Measurements from ENCODE around the gene SOST. TPM values are rescaled to one million over a fixed set of nuclear protein-coding genes. Genes with fewer than 3 reads are reported as not detected.

The SOST gene
- polyA plus RNA-seq, 2 of the 4 experiments (the other 2 are of a cell fraction) = 0.03 to 0.05 TPM

- Histone ChIP-seq H3K27ac (no peak overlapping the region), H3K4me2 (no peak overlapping the region), H3K9me3 (no peaks in the 10 kb centered on the region), H3K4me3 (no peak overlapping the region), H3K4me1 (peaks cover 13% of the 10 kb centered on the region)
- FAIRE-seq (no peak), DNase-seq (ENCODE audit: low read depth in 1 of 2, low spot score in 1 of 2) (no peak), ATAC-seq (no peak)
- POLR2A ChIA-PET = no interaction called here
- WGBS (ENCODE audit: missing lambda C conversion rate) = 78% methylated on average over 2 of the region's 2 CpGs
- no peak for TF ChIP-seq FOSL2 (IDR thresholded peaks at IDR 0.05)
- no peak for TF ChIP-seq FOSL2 (CRISPR knock-in tag; IDR thresholded peaks at IDR 0.05)
- TF ChIP-seq CBX2 (IDR thresholded peaks at IDR 0.05; ENCODE audit: borderline replicate concordance, low read depth) = no peak
- no peak for TF ChIP-seq CBX8 (IDR thresholded peaks at IDR 0.05)
- TF ChIP-seq MYC (IDR thresholded peaks at IDR 0.05; ENCODE audit: borderline replicate concordance, low read length) = no peak
- TF ChIP-seq ELK1 (IDR thresholded peaks at IDR 0.05; ENCODE audit: low read depth, low read length) = no peak
- TF ChIP-seq CHD2 (IDR thresholded peaks at IDR 0.05; ENCODE audit: low read length, partially characterized antibody) = no peak
- TF ChIP-seq ZC3H11A (IDR thresholded peaks at IDR 0.05) = no peak
- no peak for TF ChIP-seq JUNB (IDR thresholded peaks at IDR 0.05)
- TF ChIP-seq TFCP2L1 (CRISPR knock-in tag; IDR thresholded peaks at IDR 0.05) = no peak
- no peak for TF ChIP-seq HOXB5 (CRISPR knock-in tag; IDR thresholded peaks at IDR 0.05)
- TF ChIP-seq RNF2 (IDR thresholded peaks at IDR 0.05; ENCODE audit: borderline replicate concordance, low read depth) = no peak
- no peak for TF ChIP-seq KDM5A (IDR thresholded peaks at IDR 0.05)
- no peak for TF ChIP-seq FOSB (CRISPR knock-in tag; IDR thresholded peaks at IDR 0.05)
- TF ChIP-seq TP53 (CRISPR knock-in tag; IDR thresholded peaks at IDR 0.05) = no peak
- TF ChIP-seq ATOH8 (CRISPR knock-in tag; IDR thresholded peaks at IDR 0.05; ENCODE audit: low read depth) = no peak
- TF ChIP-seq POLR2AphosphoS2 (conservative IDR thresholded peaks at IDR 0.05; ENCODE audit: low read length) = no peak
- no peak for TF ChIP-seq EP300 (IDR thresholded peaks at IDR 0.05)
- no peak for TF ChIP-seq KDM1A (IDR thresholded peaks at IDR 0.05; ENCODE audit: low read depth)
- no peak for TF ChIP-seq EHMT2 (IDR thresholded peaks at IDR 0.05; ENCODE audit: low read depth)
- no peak for TF ChIP-seq JUN (IDR thresholded peaks at IDR 0.05)
- CTCF ChIA-PET = interaction anchor here (1.4 to 18.8 kb wide), 4 partner anchors 11 to 161 kb away, joined by 4 to 288 read pairs (median 17); partner anchors contain the start of gene SOST
Measured at GRCh38 chr17:43737722-43738121, 20.9 kb downstream of the SOST start.

- no peak for FAIRE-seq
- no peaks in the 10 kb centered on the region for H3K9me3 ChIP-seq
- no peak for ATAC-seq
- no peak overlapping the region for H3K27ac ChIP-seq
- CTCF ChIA-PET = interaction anchor here (1.1 to 18.8 kb wide), 7 partner anchors 10 to 342 kb away, joined by 3 to 288 read pairs (median 5); partner anchors contain the start of gene SOST
- peaks cover 13% of the 10 kb centered on the region for H3K4me1 ChIP-seq
- no peak for TF ChIP-seq HOXB13 (CRISPR knock-in tag; IDR thresholded peaks at IDR 0.05; ENCODE audit: low read depth)
- no peak for TF ChIP-seq JUNB (IDR thresholded peaks at IDR 0.05)
- TF ChIP-seq SMC3 (IDR thresholded peaks at IDR 0.05) = no peak
- no peak for TF ChIP-seq RFX5 (IDR thresholded peaks at IDR 0.05)
- TF ChIP-seq USF2 (IDR thresholded peaks at IDR 0.05) = no peak
- TF ChIP-seq GATA3 (IDR thresholded peaks at IDR 0.05; ENCODE audit: borderline replicate concordance) = no peak
- TF ChIP-seq ZSCAN20 (CRISPR knock-in tag; IDR thresholded peaks at IDR 0.05) = no peak
- no peak for TF ChIP-seq ZNF302 (CRISPR knock-in tag; IDR thresholded peaks at IDR 0.05)
- no peak for TF ChIP-seq HMGXB4 (CRISPR knock-in tag; IDR thresholded peaks at IDR 0.05; ENCODE audit: borderline replicate concordance)
- no peak for TF ChIP-seq FOSL2 (IDR thresholded peaks at IDR 0.05)
- TF ChIP-seq FOSL2 (CRISPR knock-in tag; IDR thresholded peaks at IDR 0.05) = no peak
- no peak for TF ChIP-seq ATOH8 (CRISPR knock-in tag; IDR thresholded peaks at IDR 0.05; ENCODE audit: low read depth)
- WGBS (ENCODE audit: missing lambda C conversion rate) = 75% methylated on average over 2 of the region's 2 CpGs
- no peak overlapping the region for H3K4me3 ChIP-seq
- H3K4me2 ChIP-seq = no peak overlapping the region
- POLR2A ChIA-PET = no interaction called here
- no peak for DNase-seq (ENCODE audit: low read depth in 1 of 2, low spot score in 1 of 2)
Measured at GRCh38 chr17:43736389-43736788, 22.2 kb downstream of the SOST start.
